PC-9 (cell line): ENCODE results near the gene GCC2. TPM values are rescaled to one million over a fixed set of nuclear protein-coding genes. Genes with fewer than 3 reads are reported as not detected.
"Not testable (repeated sequence)": the region's sequence is repeated elsewhere in the genome, so short reads cannot be mapped to it uniquely, and the experiment has no call there.

Experiments used
- BruUV-seq: library from RNA; stranded (reverse); fragments of 400-500 nt; replicated peaks from 2 replicates; lab custom pipeline; 2021; lab: Mats Ljungman, UMichigan
- CTCF ChIA-PET: fragments of 300-600 bp; sonication (Branson Sonifier 250); formaldehyde crosslinking; loops from one replicate; lab custom pipeline; 2022; ENCODE audit warnings: antibody characterized with exemption; lab: Charles Lee
- POLR2A ChIA-PET: fragments of 300-600 bp; sonication (Branson Sonifier 250); formaldehyde crosslinking; loops from one replicate; lab custom pipeline; 2022; ENCODE audit warnings: antibody characterized with exemption; ENCODE audit not compliant: unreplicated experiment; lab: Charles Lee
- DNase-seq, 2 experiments: peaks; one replicate each; pipeline versions ENCODE4 v3.0.0 to v3.0.0-alpha.2; 2015 to 2022; ENCODE audit warnings: mixed read lengths in 1 of 2
- H2AFZ ChIP-seq: fragments of 200-600 bp; sonication (generic); 2 replicates; pipeline ENCODE4 v1.8.1; 2017; ENCODE audit warnings: antibody characterized with exemption
- H3F3A ChIP-seq: fragments of 200-600 bp; sonication (generic); 2 replicates; pipeline ENCODE4 v1.8.1; 2017; ENCODE audit warnings: antibody characterized with exemption, mild to moderate bottlenecking, low read depth; ENCODE audit not compliant: insufficient read depth
- H3K27ac ChIP-seq: fragments of 200-600 bp; sonication (generic); 2 replicates; pipeline ENCODE4 v1.6.1; 2016; ENCODE audit warnings: mixed run types
- H3K27me3 ChIP-seq: fragments of 200-600 bp; sonication (generic); 2 replicates; pipeline ENCODE4 v1.6.1; 2016; ENCODE audit warnings: low read depth, mixed run types; ENCODE audit not compliant: insufficient read depth
- H3K36me3 ChIP-seq: fragments of 200-600 bp; sonication (generic); 2 replicates; pipeline ENCODE4 v1.6.1; 2016; ENCODE audit warnings: low read depth, mixed run types
- H3K4me1 ChIP-seq: fragments of 200-600 bp; sonication (generic); replicated peaks from 2 replicates; pipeline ENCODE4 v1.6.1; 2016; ENCODE audit warnings: mixed run types; ENCODE audit not compliant: insufficient read depth
- H3K4me2 ChIP-seq: fragments of 200-600 bp; sonication (generic); 2 replicates; pipeline ENCODE4 v1.6.1; 2017; ENCODE audit warnings: mixed run types
- H3K4me3 ChIP-seq: fragments of 200-600 bp; sonication (generic); 2 replicates; pipeline ENCODE4 v1.6.1; 2016; ENCODE audit warnings: mixed run types
- H3K79me2 ChIP-seq: fragments of 200-600 bp; sonication (generic); 2 replicates; pipeline ENCODE4 v1.6.1; 2017; ENCODE audit warnings: low read depth, mixed run types
- H3K9me2 ChIP-seq: fragments of 200-600 bp; sonication (generic); 2 replicates; pipeline ENCODE4 v1.8.1; 2017; ENCODE audit warnings: mild to moderate bottlenecking; ENCODE audit not compliant: insufficient read depth
- H3K9me3 ChIP-seq: fragments of 200-600 bp; sonication (generic); 2 replicates; pipeline ENCODE4 v1.8.1; 2016; ENCODE audit warnings: low read depth; ENCODE audit not compliant: insufficient read depth
- H4K20me1 ChIP-seq: fragments of 200-600 bp; sonication (generic); 2 replicates; pipeline ENCODE4 v1.8.1; 2017; ENCODE audit not compliant: insufficient read depth
- CTCF ChIP-seq: fragments of 200-600 bp; sonication (generic); conservative IDR thresholded peaks from 2 replicates; pipeline ENCODE4 v1.6.1; 2017; ENCODE audit warnings: mixed run types, antibody characterized with exemption, mild to moderate bottlenecking, moderate library complexity
- EZH2 ChIP-seq: fragments of 200-600 bp; sonication (generic); IDR thresholded peaks from 2 replicates; pipeline ENCODE4 v1.8.0; 2017; ENCODE audit warnings: antibody characterized with exemption, low read depth
- intact Hi-C: fragments of 100-400 bp; cut with micrococcal nuclease; formaldehyde crosslinking; loops from one replicate; pipeline ENCODE4 v1.10.0; 2022; ENCODE audit not compliant: unreplicated experiment
- total RNA-seq: library from RNA; stranded (reverse); gene quantifications from 2 replicates; pipeline ENCODE4 v1.2.3, GENCODE V29; 2021

The GCC2 gene
- total RNA-seq, 1 experiment from 2014 or later, result 49.1 TPM

- not testable (repeated sequence) for BruUV-seq
Measured at GRCh38 chr2:108524688-108525087, 75.7 kb downstream of the GCC2 start.

GRCh38 chr2:108525258-108525657, 76.3 kb downstream of the GCC2 start:
- H2AFZ ChIP-seq, H3K27ac ChIP-seq, H3K9me2 ChIP-seq, H4K20me1 ChIP-seq, H3K27me3 ChIP-seq, BruUV-seq, H3K79me2 ChIP-seq, H3K4me2 ChIP-seq, intact Hi-C loops, H3K4me3 ChIP-seq, POLR2A ChIA-PET, H3K4me1 ChIP-seq, H3F3A ChIP-seq, DNase-seq, H3K36me3 ChIP-seq, CTCF ChIA-PET, H3K9me3 ChIP-seq: not testable (repeated sequence)

More at GRCh38 chr2:108524688-108525087, 75.7 kb downstream of the GCC2 start:
- intact Hi-C loops, DNase-seq, H2AFZ ChIP-seq, H3K9me2 ChIP-seq, H3K27me3 ChIP-seq, H3K9me3 ChIP-seq, H3K36me3 ChIP-seq, H3K79me2 ChIP-seq, H3F3A ChIP-seq, CTCF ChIA-PET, H3K4me2 ChIP-seq, H3K4me3 ChIP-seq, H3K27ac ChIP-seq, POLR2A ChIA-PET, H3K4me1 ChIP-seq, H4K20me1 ChIP-seq: not testable (repeated sequence)

- Histone ChIP-seq H3K4me2 (no peak overlapping the region), H2AFZ (no peak overlapping the region), H3K79me2 (peaks cover 24% of the 10 kb centered on the region), H3K27me3 (no peaks in the 10 kb centered on the region), H3K4me3 (no peak overlapping the region), H3F3A (peaks cover 20% of the 10 kb centered on the region; the same call in 1 of the 2 replicates), H3K27ac (no peak overlapping the region), H3K36me3 (no peaks in the 10 kb centered on the region), H4K20me1 (peaks cover 3% of the 10 kb centered on the region; the same call in 1 of the 2 replicates), H3K9me3 (no peaks in the 10 kb centered on the region), H3K9me2 (no peaks in the 10 kb centered on the region), H3K4me1 (peaks cover 13% of the 10 kb centered on the region)
- intact Hi-C loops, result loop anchor here (2.0 kb wide), 1 partner anchor 51 kb away; no protein-coding TSS in a partner anchor
- POLR2A ChIA-PET, result interaction anchor here (0.7 kb wide), 1 partner anchor 347 kb away, joined by 4 read pairs; no protein-coding TSS in a partner anchor
- no TSS peak for BruUV-seq
- CTCF ChIA-PET, result no interaction called here
- no peak for DNase-seq
- TF ChIP-seq CTCF (no peak), EZH2 (no peak)
Measured at GRCh38 chr2:108531674-108532055, 82.7 kb downstream of the GCC2 start.

- intact Hi-C loops, result loop anchor here (2.0 kb wide), 1 partner anchor 49 kb away; no protein-coding TSS in a partner anchor
- Histone ChIP-seq H3F3A (peaks cover 20% of the 10 kb centered on the region; the same call in 1 of the 2 replicates), H4K20me1 (peaks cover 3% of the 10 kb centered on the region; the same call in 1 of the 2 replicates), H3K36me3 (no peaks in the 10 kb centered on the region), H3K27ac (peak within 1 kb of the TSS; percentile 83), H3K9me3 (no peaks in the 10 kb centered on the region), H3K27me3 (no peaks in the 10 kb centered on the region), H3K79me2 (peaks cover 46% of the 10 kb centered on the region), H2AFZ (peak within 1 kb of the TSS; percentile 86), H3K4me3 (peak within 1 kb of the TSS; percentile 73), H3K4me1 (peaks cover 15% of the 10 kb centered on the region), H3K4me2 (peak within 1 kb of the TSS; percentile 93), H3K9me2 (no peaks in the 10 kb centered on the region)
- TF ChIP-seq EZH2 (no peak), CTCF (no peak)
- peak; percentile 90 to 93 for DNase-seq
- POLR2A ChIA-PET, result interaction anchor here (0.6 to 0.7 kb wide), 4 partner anchors 60 to 635 kb away, joined by 3 to 4 read pairs (median 4); no protein-coding TSS in a partner anchor
- CTCF ChIA-PET, result interaction anchor here (0.6 to 1.3 kb wide), 2 partner anchors 50 to 313 kb away, joined by 3 read pairs; no protein-coding TSS in a partner anchor
- BruUV-seq, result no TSS peak
Measured at GRCh38 chr2:108533832-108534583, 85.0 kb downstream of the GCC2 start, which contains the start of gene LIMS1. Gene LIMS1 (plus strand): TSS chr2:108534470. CDS start chr2:108534563, 93 bp downstream.
